RWPE1 (cell line): ENCODE results near the gene SAMD4A.

Experiments
- CTCF ChIA-PET: fragments of 350-600 bp; sonication (Branson Sonifier 250); formaldehyde crosslinking; extraction: SDS; loops from one replicate; lab custom pipeline; 2021; lab: Yijun Ruan, JAX
- POLR2A ChIA-PET: fragments of 400-600 bp; formaldehyde crosslinking; extraction: SDS; loops from one replicate; lab custom pipeline; 2020; ENCODE audit warnings: antibody characterized with exemption; ENCODE audit not compliant: low non-redundant PET; lab: Yijun Ruan, JAX
- DNase-seq: peaks from one replicate; pipeline ENCODE4 v3.0.0; 2012; ENCODE audit warnings: low spot score
- H3K27ac ChIP-seq: fragments of 450-650 bp; 2 replicates; pipeline ENCODE4 v1.5.1; 2017
- CTCF ChIP-seq: fragments of 450-650 bp; conservative IDR thresholded peaks from 2 replicates; pipeline ENCODE4 v1.5.1; 2017; ENCODE audit warnings: low read depth, mild to moderate bottlenecking

Gene SAMD4A

GRCh38 chr14:54695196-54695595 is 128.3 kb downstream of the SAMD4A start:
- TF ChIP-seq CTCF, result no peak
- no peak overlapping the region for H3K27ac ChIP-seq
- DNase-seq, result no peak
- POLR2A ChIA-PET, result no interaction called here
- CTCF ChIA-PET, result interaction anchor here (1.0 to 1.1 kb wide), 2 partner anchors 11 to 131 kb away, joined by 3 read pairs; no protein-coding TSS in a partner anchor

- peak overlapping the region; percentile 41; the same call in 1 of the 2 replicates for H3K27ac ChIP-seq
- POLR2A ChIA-PET, result no interaction called here
- TF ChIP-seq CTCF, result no peak
- peak; percentile 60 for DNase-seq
- CTCF ChIA-PET, result interaction anchor here (0.6 kb wide), 1 partner anchor 72 kb away, joined by 3 read pairs; no protein-coding TSS in a partner anchor
Measured at GRCh38 chr14:54697001-54697400, 130.1 kb downstream of the SAMD4A start.

GRCh38 chr14:54697803-54698202 is 130.9 kb downstream of the SAMD4A start:
- POLR2A ChIA-PET, result no interaction called here
- CTCF ChIA-PET, result interaction anchor here (0.6 kb wide), 1 partner anchor 71 kb away, joined by 3 read pairs; no protein-coding TSS in a partner anchor
- DNase-seq, result peak; percentile 62
- no peak overlapping the region for H3K27ac ChIP-seq
- no peak for TF ChIP-seq CTCF

- no peak for TF ChIP-seq CTCF
- no peak overlapping the region for H3K27ac ChIP-seq
- DNase-seq, result no peak
- ChIA-PET CTCF (interaction anchor here (0.7 kb wide), 1 partner anchor 134 kb away, joined by 5 read pairs; no protein-coding TSS in a partner anchor), POLR2A (no interaction called here)
Measured at GRCh38 chr14:54698501-54698900, 131.6 kb downstream of the SAMD4A start.

- POLR2A ChIA-PET, result no interaction called here
- no peak for DNase-seq
- CTCF ChIA-PET, result interaction anchor here (0.7 kb wide), 1 partner anchor 135 kb away, joined by 5 read pairs; no protein-coding TSS in a partner anchor
- H3K27ac ChIP-seq, result no peak overlapping the region
- TF ChIP-seq CTCF, result no peak
Measured at GRCh38 chr14:54698966-54699530, 132.1 kb downstream of the SAMD4A start.

- TF ChIP-seq CTCF, result no peak
- no peak overlapping the region for H3K27ac ChIP-seq
- POLR2A ChIA-PET, result no interaction called here
- DNase-seq, result no peak
- CTCF ChIA-PET, result interaction anchor here (0.9 kb wide), 1 partner anchor 9 kb away, joined by 3 read pairs; no protein-coding TSS in a partner anchor
Measured at GRCh38 chr14:54699735-54700134, 132.8 kb downstream of the SAMD4A start.
